PFSK-1 (cell line): ENCODE results near the gene EYA4.

Source experiments
- FOXP2 ChIP-seq: optimal IDR thresholded peaks from 2 replicates; pipeline ENCODE3; 2011; ENCODE audit warnings: borderline replicate concordance, control low read depth, inconsistent platforms; ENCODE audit not compliant: insufficient read depth; ENCODE audit errors: extremely low read length, extremely low read depth
- POLR2AphosphoS5 ChIP-seq: IDR thresholded peaks from 2 replicates; pipeline ENCODE4 v1.6.1; 2012; ENCODE audit warnings: low read depth, mild to moderate bottlenecking, control low read depth, low read length, moderate library complexity
- REST ChIP-seq, 2 experiments: IDR thresholded peaks; 2 replicates each; pipeline versions ENCODE4 v1.6.1 to v1.8.0; 2011 to 2012; ENCODE audit warnings: low read depth in 2 of 2, low read length in 2 of 2, control low read depth in 1 of 2, inconsistent platforms in 1 of 2, mild to moderate bottlenecking in 1 of 2, moderate library complexity in 1 of 2; ENCODE audit not compliant: insufficient read depth in 1 of 2
- SIN3A ChIP-seq: IDR thresholded peaks from 2 replicates; pipeline ENCODE4 v1.6.1; 2012; ENCODE audit warnings: mild to moderate bottlenecking, low read length, moderate library complexity, borderline replicate concordance; ENCODE audit not compliant: insufficient read depth
- TAF1 ChIP-seq: IDR thresholded peaks from 2 replicates; pipeline ENCODE4 v1.6.1; 2012; ENCODE audit warnings: low read length, control low read depth, borderline replicate concordance; ENCODE audit not compliant: insufficient read depth

The EYA4 gene

GRCh38 chr6:133393891-133394290 lies 152.7 kb downstream of the EYA4 start:
- TF ChIP-seq REST (IDR thresholded peaks at IDR 0.05; ENCODE audit: insufficient read depth in 1 of 2, low read depth in 2 of 2, low read length in 2 of 2), result no peak
- no peak for TF ChIP-seq SIN3A
- TF ChIP-seq POLR2AphosphoS5, result no peak
- TF ChIP-seq FOXP2, result no peak
- no peak for TF ChIP-seq TAF1

DNA sequence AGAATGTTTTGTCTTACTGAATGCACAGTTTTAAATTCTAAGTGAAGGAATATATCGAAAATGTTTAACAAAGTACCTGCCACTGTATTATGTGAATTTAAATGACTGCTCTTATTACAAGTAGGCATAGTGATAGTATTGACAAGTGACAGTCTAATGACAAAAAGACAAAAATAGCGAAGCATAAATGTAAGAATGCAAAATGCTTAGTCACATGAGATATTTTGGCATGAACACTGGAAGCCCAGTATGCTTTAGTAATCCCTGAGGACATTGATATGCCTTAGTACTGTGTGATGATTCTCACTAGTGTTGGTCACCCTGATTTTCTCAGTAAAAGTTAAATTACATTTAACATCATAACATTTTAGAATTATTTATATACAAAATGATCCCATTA lies 153.5 kb downstream of the EYA4 start:
- TF ChIP-seq TAF1 (no peak), SIN3A (no peak), FOXP2 (no peak), POLR2AphosphoS5 (no peak), REST (IDR thresholded peaks at IDR 0.05; ENCODE audit: insufficient read depth in 1 of 2, low read depth in 2 of 2, low read length in 2 of 2) (no peak)

GRCh38 chr6:133396233-133396983 lies 155.3 kb downstream of the EYA4 start:
- TF ChIP-seq REST (IDR thresholded peaks at IDR 0.05; ENCODE audit: insufficient read depth in 1 of 2, low read depth in 2 of 2, low read length in 2 of 2), result no peak
- no peak for TF ChIP-seq TAF1
- no peak for TF ChIP-seq FOXP2
- TF ChIP-seq SIN3A, result no peak
- no peak for TF ChIP-seq POLR2AphosphoS5

GRCh38 chr6:133396984-133397348 lies 155.8 kb downstream of the EYA4 start:
- TF ChIP-seq FOXP2 (no peak), REST (IDR thresholded peaks at IDR 0.05; ENCODE audit: insufficient read depth in 1 of 2, low read depth in 2 of 2, low read length in 2 of 2) (no peak), POLR2AphosphoS5 (no peak), TAF1 (no peak)

DNA sequence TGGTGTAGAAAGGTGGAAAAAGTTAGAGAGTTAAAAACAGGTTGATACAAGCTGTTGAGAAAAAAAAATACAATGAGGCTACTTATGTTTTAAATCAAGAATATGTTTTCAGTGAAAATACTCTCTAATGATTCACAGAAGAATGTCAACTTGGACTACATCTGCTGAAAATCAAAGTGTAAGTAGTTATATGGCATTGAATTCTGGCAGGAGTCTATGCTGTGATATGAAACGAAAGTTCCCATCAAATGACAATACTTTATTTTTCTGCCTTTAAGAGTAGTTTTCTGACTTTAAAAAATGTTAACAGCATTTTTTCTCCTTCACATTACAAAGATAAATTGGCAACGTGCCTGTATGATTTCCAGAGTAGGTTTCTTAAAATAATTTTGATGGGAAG lies 158.3 kb downstream of the EYA4 start:
- TF ChIP-seq FOXP2, result no peak
- TF ChIP-seq TAF1, result no peak
- TF ChIP-seq SIN3A, result no peak
- TF ChIP-seq REST (IDR thresholded peaks at IDR 0.05; ENCODE audit: insufficient read depth in 1 of 2, low read depth in 2 of 2, low read length in 2 of 2), result no peak
- TF ChIP-seq POLR2AphosphoS5, result no peak
